Cardiac fibroblast (primary cell): ENCODE data around the gene SPEF2.

Experiments
- DNase-seq, 2 donors: peaks; one replicate each; pipeline versions ENCODE4 v3.0.0 to v3.0.0-alpha.2; 2010; ENCODE audit warnings: low read depth in 2 of 2
- H3K4me3 ChIP-seq, 2 donors: replicated peaks in 1 of 2; 1 replicate in 1 of 2; 2 replicates in 1 of 2; pipeline ENCODE4 v1.5.1; 2011; ENCODE audit warnings: low read depth in 2 of 2, low read length in 2 of 2, mild to moderate bottlenecking in 2 of 2, moderate library complexity in 1 of 2
- CTCF ChIP-seq: IDR thresholded peaks from one replicate; pipeline ENCODE4 v1.5.1; 2011; ENCODE audit warnings: low read depth, mild to moderate bottlenecking, low read length, inconsistent platforms

Gene SPEF2

DNA sequence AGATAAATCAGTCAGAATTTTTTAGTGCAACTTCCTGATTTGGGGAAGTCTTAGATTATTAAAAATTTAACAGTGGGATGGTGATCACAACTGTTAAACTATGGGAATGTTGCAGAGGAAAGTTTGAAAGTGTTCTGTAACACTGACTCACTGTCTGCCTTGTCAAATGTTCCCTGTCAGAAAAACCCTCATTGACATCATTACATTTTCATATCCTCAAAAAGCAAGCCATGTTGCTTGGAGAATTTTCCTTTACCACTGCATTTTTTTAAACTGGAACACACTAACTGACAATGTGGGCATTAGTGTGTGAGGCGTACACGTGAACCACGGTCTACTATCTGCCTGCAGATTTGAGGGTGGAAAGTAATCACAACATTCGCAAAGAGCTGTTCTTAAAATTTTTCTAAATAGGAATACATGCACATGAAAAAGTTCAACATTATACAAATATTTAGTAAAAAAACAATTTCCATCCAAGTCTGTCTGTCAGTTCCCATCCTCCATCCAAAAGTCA is 210.5 kb downstream of the SPEF2 start:
- TF ChIP-seq CTCF: no peak
- DNase-seq: no peak
- H3K4me3 ChIP-seq: no peak overlapping the region

- no peak overlapping the region for H3K4me3 ChIP-seq
- no peak for TF ChIP-seq CTCF
- DNase-seq: no peak
Observed at GRCh38 chr5:35830587-35830986, 212.9 kb downstream of the SPEF2 start.

DNA sequence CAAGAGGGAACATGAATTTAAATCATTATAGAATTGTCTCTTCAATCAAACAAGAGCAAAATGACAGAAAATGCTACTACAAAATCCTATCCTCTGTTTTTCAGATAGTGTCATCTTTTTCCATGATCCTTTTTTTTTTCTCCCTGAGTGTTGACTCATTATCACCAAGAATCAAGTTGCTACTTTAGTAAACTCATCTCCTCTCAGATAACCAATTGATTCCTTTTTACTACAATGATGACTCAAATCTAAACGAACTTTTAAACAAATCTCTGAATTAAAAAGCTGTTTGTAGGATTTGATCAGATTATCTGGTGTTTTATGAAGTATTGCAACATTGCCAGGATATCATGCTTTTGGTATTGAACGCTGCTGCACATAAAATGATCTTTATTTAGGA is 215.1 kb downstream of the SPEF2 start:
- no peak for DNase-seq
- H3K4me3 ChIP-seq: no peak overlapping the region
- TF ChIP-seq CTCF: no peak

DNA sequence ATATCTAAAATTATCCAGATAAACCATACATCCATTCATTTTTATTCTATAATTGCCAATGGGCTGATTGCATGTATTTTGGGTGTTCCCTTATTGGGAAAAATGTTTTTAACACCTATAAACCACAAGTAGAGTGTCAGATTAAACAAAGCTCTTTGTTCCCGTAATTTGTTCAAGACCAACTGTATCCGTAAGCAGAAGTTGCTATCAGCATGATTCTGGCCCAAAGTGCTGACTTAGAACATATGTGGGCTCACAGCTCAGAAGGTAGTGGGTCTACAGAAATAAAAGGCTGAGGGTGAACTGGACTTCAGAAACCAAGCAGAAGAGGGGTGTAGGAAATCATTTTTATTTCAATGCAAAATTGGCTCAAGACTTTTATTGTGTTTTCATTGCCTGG is 215.6 kb downstream of the SPEF2 start:
- DNase-seq: no peak
- no peak overlapping the region for H3K4me3 ChIP-seq
- TF ChIP-seq CTCF: no peak

DNA sequence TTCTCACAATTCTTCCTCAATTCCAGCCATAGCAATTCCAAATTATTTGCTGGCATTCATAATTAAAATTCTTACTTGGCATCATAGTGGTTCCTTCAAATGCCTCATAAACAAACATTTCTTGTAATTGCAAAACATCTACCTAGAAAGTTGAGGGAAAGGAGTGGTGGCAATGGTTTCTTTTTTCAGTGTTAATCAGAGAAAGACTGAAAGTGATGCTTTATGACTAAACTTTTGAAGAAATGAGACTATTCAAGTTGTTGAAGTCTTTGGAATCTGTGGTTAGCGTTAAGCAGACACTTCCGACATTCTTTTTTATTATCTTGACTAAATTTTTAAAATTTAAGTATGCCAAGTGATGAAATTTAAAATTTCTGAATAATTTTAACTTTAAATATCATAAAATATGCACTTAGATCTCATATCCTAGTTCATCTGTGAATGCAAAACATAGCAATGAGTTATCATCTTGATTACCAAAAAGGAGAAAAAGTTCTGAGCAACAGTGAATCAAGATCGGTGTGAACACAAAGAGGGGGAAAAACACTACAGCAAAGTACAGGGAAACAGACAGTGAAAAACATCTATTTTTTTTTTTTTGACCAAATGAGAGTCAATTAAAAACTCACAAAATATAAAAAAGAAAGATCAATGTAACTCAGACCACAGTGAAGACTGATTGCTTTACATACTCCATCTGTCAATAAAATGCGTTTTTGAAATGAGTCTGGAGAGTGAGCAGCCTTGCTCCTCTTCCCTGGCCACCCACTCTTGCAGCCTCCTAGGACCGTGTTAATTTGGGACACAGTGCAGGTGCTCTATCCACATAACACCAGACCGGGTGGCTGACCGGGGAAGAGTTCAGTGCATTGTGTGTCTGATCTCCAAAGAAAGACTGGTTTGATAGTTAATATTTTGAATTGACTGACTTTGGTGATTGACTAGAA is 218.4 kb downstream of the SPEF2 start:
- no peak overlapping the region for H3K4me3 ChIP-seq
- TF ChIP-seq CTCF: no peak
- DNase-seq: no peak

GRCh38 chr5:35838370-35839042 is 220.8 kb downstream of the SPEF2 start:
- H3K4me3 ChIP-seq: no peak overlapping the region
- no peak for DNase-seq
- no peak for TF ChIP-seq CTCF
